A673 (cell line): ENCODE results near the gene NUDT17. TPM values are rescaled to one million over a fixed set of nuclear protein-coding genes. Genes with fewer than 3 reads are reported as not detected.

Experiments used
- BruUV-seq: library from RNA; stranded (reverse); fragments of 400-500 nt; replicated peaks from 2 replicates; lab custom pipeline; 2021; lab: Mats Ljungman, UMichigan
- CTCF ChIA-PET: fragments of 300-600 bp; sonication (Branson Sonifier 250); formaldehyde crosslinking; loops from one replicate; lab custom pipeline; 2022; ENCODE audit warnings: antibody characterized with exemption; lab: Charles Lee
- POLR2A ChIA-PET: fragments of 300-600 bp; sonication (Branson Sonifier 250); formaldehyde crosslinking; loops from one replicate; lab custom pipeline; 2022; ENCODE audit warnings: antibody characterized with exemption; ENCODE audit not compliant: low non-redundant PET; lab: Charles Lee
- DNase-seq: peaks from one replicate; pipeline ENCODE4 v3.0.0-alpha.2; 2015; ENCODE audit warnings: low spot score
- H3K27ac ChIP-seq: fragments of 200-600 bp; sonication (generic); 2 replicates; pipeline ENCODE4 v1.5.1; 2016; ENCODE audit warnings: mixed run types, low read depth, mild to moderate bottlenecking, mixed read lengths, antibody characterized with exemption, low read length; ENCODE audit not compliant: poor library complexity, severe bottlenecking
- H3K27me3 ChIP-seq: fragments of 200-600 bp; sonication (generic); replicated peaks from 2 replicates; pipeline ENCODE4 v1.6.1; 2017; ENCODE audit warnings: mixed run types, low read depth, mild to moderate bottlenecking, mixed read lengths, antibody characterized with exemption, low read length; ENCODE audit not compliant: insufficient read depth, poor library complexity
- H3K36me3 ChIP-seq: fragments of 200-600 bp; sonication (generic); 2 replicates; pipeline ENCODE4 v1.6.1; 2016; ENCODE audit warnings: mixed run types, mild to moderate bottlenecking, mixed read lengths, antibody characterized with exemption, low read length; ENCODE audit not compliant: insufficient read depth, poor library complexity, severe bottlenecking
- H3K4me1 ChIP-seq: fragments of 200-600 bp; sonication (generic); 2 replicates; pipeline ENCODE4 v1.6.1; 2017; ENCODE audit warnings: mixed run types, mild to moderate bottlenecking, mixed read lengths, antibody characterized with exemption, low read length; ENCODE audit not compliant: insufficient read depth, poor library complexity, severe bottlenecking
- H3K4me3 ChIP-seq: fragments of 200-600 bp; sonication (generic); 2 replicates; pipeline ENCODE4 v1.5.1; 2016; ENCODE audit warnings: low read depth, mixed run types, mild to moderate bottlenecking, mixed read lengths, low read length; ENCODE audit not compliant: poor library complexity, severe bottlenecking
- H3K9me3 ChIP-seq: fragments of 200-600 bp; sonication (generic); 2 replicates; pipeline ENCODE4 v1.6.1; 2016; ENCODE audit warnings: mixed run types, low read depth, mild to moderate bottlenecking, mixed read lengths, antibody characterized with exemption, low read length; ENCODE audit not compliant: poor library complexity, severe bottlenecking
- EZH2 ChIP-seq: fragments of 200-600 bp; sonication (generic); IDR thresholded peaks from 2 replicates; pipeline ENCODE4 v1.6.1; 2017; ENCODE audit warnings: borderline replicate concordance, low read depth, mild to moderate bottlenecking, mixed read lengths, antibody characterized with exemption, low read length; ENCODE audit not compliant: poor library complexity, severe bottlenecking
- intact Hi-C: fragments of 100-400 bp; cut with micrococcal nuclease; formaldehyde crosslinking; loops from one replicate; pipeline ENCODE4 v1.10.0; 2022; ENCODE audit not compliant: unreplicated experiment
- total RNA-seq: library from RNA; stranded (reverse); gene quantifications from 2 replicates; pipeline ENCODE4 v1.2.3, GENCODE V29; 2021
- TF ChIP-seq, protein P1 (sequence below): fragments of 300-800, 200-600 bp; sonication (generic); conservative IDR thresholded peaks from 2 replicates; pipeline ENCODE4 v1.5.1; 2017; ENCODE audit warnings: low read depth, mild to moderate bottlenecking, antibody characterized with exemption, low read length, moderate library complexity, mixed read lengths

Gene NUDT17
- total RNA-seq, 1 experiment from 2014 or later, result 3.4 TPM

DNA sequence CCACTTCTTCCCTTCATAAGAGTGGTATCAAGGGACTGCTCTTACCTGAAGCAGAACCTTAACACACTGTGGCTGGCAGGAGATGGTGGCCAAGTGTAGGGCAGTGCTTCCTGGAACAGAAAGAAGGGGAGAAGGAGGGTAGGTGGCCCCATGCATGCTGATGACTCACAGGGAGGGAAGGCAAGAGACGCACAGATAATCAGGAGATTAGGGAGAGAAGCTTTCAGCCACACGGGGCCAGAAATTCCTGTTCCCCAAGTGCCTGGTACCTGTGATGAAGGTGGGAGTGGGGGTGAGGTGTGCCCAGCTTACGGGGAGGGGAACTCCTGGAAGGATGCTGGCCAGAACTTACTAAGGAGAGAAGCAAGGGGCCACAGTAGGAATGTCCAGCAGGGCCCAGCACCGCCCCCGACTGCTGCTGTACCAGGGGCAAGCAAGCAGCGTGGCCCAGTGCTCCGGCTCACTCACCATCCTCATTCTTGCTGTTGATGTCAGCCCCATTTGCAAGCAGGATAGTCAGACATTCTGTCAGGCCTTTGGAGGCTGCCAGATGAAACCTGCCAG is 32.6 kb downstream of the NUDT17 start:
- POLR2A ChIA-PET, result no interaction called here
- BruUV-seq, result no TSS peak

DNA sequence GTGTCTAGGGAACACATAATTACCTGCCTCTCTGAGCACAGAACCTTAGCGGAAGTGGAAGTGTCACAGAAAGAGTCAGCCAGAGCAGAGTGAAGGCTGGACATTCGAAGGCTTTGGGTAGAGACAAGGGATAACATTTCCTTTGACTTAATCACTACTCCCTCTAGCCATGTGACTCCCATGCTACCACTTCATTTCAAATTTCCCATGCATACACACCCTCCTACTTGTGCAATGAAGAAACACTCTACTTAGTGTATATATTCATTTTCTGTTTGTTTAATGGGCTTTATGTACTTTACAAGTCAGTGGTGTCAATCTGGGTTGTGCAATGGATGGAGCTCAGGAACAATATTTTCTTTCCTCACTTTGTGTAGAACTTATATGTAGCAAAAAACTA is 33.3 kb downstream of the NUDT17 start:
- Histone ChIP-seq H3K27me3 (peaks cover 5% of the 10 kb centered on the region), H3K36me3 (no peaks in the 10 kb centered on the region), H3K9me3 (no peaks in the 10 kb centered on the region), H3K4me3 (no peak overlapping the region), H3K27ac (no peak overlapping the region), H3K4me1 (no peaks in the 10 kb centered on the region)
- TF ChIP-seq, protein P1, sequence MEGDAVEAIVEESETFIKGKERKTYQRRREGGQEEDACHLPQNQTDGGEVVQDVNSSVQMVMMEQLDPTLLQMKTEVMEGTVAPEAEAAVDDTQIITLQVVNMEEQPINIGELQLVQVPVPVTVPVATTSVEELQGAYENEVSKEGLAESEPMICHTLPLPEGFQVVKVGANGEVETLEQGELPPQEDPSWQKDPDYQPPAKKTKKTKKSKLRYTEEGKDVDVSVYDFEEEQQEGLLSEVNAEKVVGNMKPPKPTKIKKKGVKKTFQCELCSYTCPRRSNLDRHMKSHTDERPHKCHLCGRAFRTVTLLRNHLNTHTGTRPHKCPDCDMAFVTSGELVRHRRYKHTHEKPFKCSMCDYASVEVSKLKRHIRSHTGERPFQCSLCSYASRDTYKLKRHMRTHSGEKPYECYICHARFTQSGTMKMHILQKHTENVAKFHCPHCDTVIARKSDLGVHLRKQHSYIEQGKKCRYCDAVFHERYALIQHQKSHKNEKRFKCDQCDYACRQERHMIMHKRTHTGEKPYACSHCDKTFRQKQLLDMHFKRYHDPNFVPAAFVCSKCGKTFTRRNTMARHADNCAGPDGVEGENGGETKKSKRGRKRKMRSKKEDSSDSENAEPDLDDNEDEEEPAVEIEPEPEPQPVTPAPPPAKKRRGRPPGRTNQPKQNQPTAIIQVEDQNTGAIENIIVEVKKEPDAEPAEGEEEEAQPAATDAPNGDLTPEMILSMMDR, result no peak
- no peak for TF ChIP-seq EZH2
- POLR2A ChIA-PET, result no interaction called here
- no peak for DNase-seq
- intact Hi-C loops, result no loop called here
- CTCF ChIA-PET, result interaction anchor here (0.5 kb wide), 1 partner anchor 126 kb away, joined by 3 read pairs; no protein-coding TSS in a partner anchor
- no TSS peak for BruUV-seq

More for the DNA sequence above, 32.6 kb downstream of the NUDT17 start:
- Histone ChIP-seq H3K4me1 (no peaks in the 10 kb centered on the region), H3K36me3 (no peaks in the 10 kb centered on the region), H3K9me3 (no peaks in the 10 kb centered on the region), H3K4me3 (no peak overlapping the region), H3K27me3 (no peaks in the 10 kb centered on the region), H3K27ac (no peak overlapping the region)
- TF ChIP-seq EZH2, result no peak
- TF ChIP-seq, protein P1, result no peak
- CTCF ChIA-PET, result no interaction called here
- intact Hi-C loops, result no loop called here
- no peak for DNase-seq

DNA sequence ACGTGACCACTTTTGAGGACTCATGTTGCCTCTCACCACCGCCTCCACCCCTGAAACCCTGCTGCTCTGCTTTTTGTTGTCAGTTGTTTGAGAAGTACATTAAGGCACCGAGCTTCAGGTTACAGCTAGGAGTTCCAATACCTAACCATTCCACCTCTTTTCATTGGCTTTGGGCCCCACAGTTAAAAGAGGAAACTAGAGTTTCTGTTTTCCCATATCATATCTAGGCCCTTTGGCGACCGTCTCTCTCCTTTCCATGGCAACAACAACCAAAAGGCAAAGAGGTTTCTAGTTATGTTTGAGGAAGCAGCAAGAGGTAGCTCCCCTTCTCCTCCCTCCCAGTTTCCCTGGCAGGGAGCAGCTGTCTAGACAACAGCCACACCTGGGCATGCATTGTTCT is 34.3 kb downstream of the NUDT17 start:
- no peaks in the 10 kb centered on the region for H3K9me3 ChIP-seq
- ChIA-PET POLR2A (interaction anchor here (0.6 kb wide), 1 partner anchor 35 kb away, joined by 4 read pairs; the partner anchor contains the start of gene NUDT17), CTCF (interaction anchor here (0.6 kb wide), 1 partner anchor 36 kb away, joined by 3 read pairs; no protein-coding TSS in a partner anchor)
- no peak for TF ChIP-seq EZH2
- TF ChIP-seq, protein P1, result no peak
- H3K4me1 ChIP-seq, result no peaks in the 10 kb centered on the region
- peaks cover 15% of the 10 kb centered on the region for H3K27me3 ChIP-seq
- no TSS peak for BruUV-seq
- intact Hi-C loops, result no loop called here
- no peaks in the 10 kb centered on the region for H3K36me3 ChIP-seq
- no peak overlapping the region for H3K4me3 ChIP-seq
- no peak overlapping the region for H3K27ac ChIP-seq
- DNase-seq, result no peak
